SK-N-SH (cell line): Measurements from ENCODE around the gene TNFRSF1A. TPM values are rescaled to one million over a fixed set of nuclear protein-coding genes. Genes with fewer than 3 reads are reported as not detected.

ENCODE experiments used
- CTCF ChIA-PET: fragments of 300-600, 350-600 bp; formaldehyde crosslinking; extraction: SDS; loops from one replicate; lab custom pipeline; 2021; lab: Yijun Ruan, JAX
- POLR2A ChIA-PET: fragments of 350-600 bp; sonication (Branson Sonifier 250); formaldehyde crosslinking; extraction: SDS; loops from one replicate; lab custom pipeline; 2020; ENCODE audit warnings: antibody characterized with exemption, inconsistent platforms; lab: Yijun Ruan, JAX
- DNase-seq: peaks from one replicate; pipeline ENCODE4 v3.0.0; 2012
- H2AFZ ChIP-seq: fragments of 200-600 bp; sonication (generic); 2 replicates; pipeline ENCODE4 v1.8.1; 2016; ENCODE audit warnings: antibody characterized with exemption, mild to moderate bottlenecking, low read depth
- H3F3A ChIP-seq: fragments of 200-600 bp; sonication (generic); replicated peaks from 2 replicates; pipeline ENCODE3; 2016; ENCODE audit warnings: antibody characterized with exemption, mild to moderate bottlenecking; ENCODE audit not compliant: insufficient read depth
- H3K27ac ChIP-seq, 2 experiments: fragments of 200-500 bp in 1 of 2; fragments of 200-600 bp in 1 of 2; sonication (Bioruptor generic) in 1 of 2; sonication (generic), shearing (Covaris generic) in 1 of 2; 2 replicates each; pipeline versions ENCODE4 v1.5.1 to v1.6.1; 2014 to 2016; ENCODE audit warnings: low read depth in 2 of 2, inconsistent platforms in 1 of 2, low read length in 1 of 2, mild to moderate bottlenecking in 1 of 2, mixed read lengths in 1 of 2
- H3K27me3 ChIP-seq: fragments of 200-600 bp; sonication (generic), shearing (Covaris generic); 2 replicates; pipeline ENCODE4 v1.6.1; 2016; ENCODE audit warnings: mixed run types; ENCODE audit not compliant: insufficient read depth
- H3K36me3 ChIP-seq, 2 experiments: fragments of 200-500 bp in 1 of 2; fragments of 200-600 bp in 1 of 2; sonication (Bioruptor generic) in 1 of 2; sonication (generic) in 1 of 2; replicated peaks in 1 of 2; 2 replicates each; pipeline versions ENCODE3 to v1.5.1; 2014 to 2016; ENCODE audit warnings: low read length in 1 of 2, mild to moderate bottlenecking in 1 of 2; ENCODE audit not compliant: insufficient read depth in 2 of 2, control insufficient read depth in 1 of 2
- H3K4me1 ChIP-seq, 2 experiments: fragments of 200-500 bp in 1 of 2; fragments of 200-600 bp in 1 of 2; sonication (Bioruptor generic) in 1 of 2; sonication (generic), shearing (Covaris generic) in 1 of 2; 2 replicates each; pipeline versions ENCODE4 v1.5.1 to v1.6.1; 2014 to 2016; ENCODE audit warnings: low read depth in 1 of 2, low read length in 1 of 2, mixed run types in 1 of 2; ENCODE audit not compliant: insufficient read depth in 2 of 2, control insufficient read depth in 1 of 2
- H3K4me2 ChIP-seq: fragments of 200-600 bp; sonication (generic), shearing (Covaris generic); 2 replicates; pipeline ENCODE4 v1.6.1; 2017; ENCODE audit warnings: mixed run types
- H3K4me3 ChIP-seq, 2 experiments: fragments of 200-500 bp in 1 of 2; fragments of 200-600 bp in 1 of 2; sonication (Bioruptor generic) in 1 of 2; sonication (generic), shearing (Covaris generic) in 1 of 2; 2 replicates each; pipeline versions ENCODE4 v1.5.1 to v1.8.1; 2014 to 2016; ENCODE audit warnings: low read depth in 2 of 2, inconsistent platforms in 1 of 2, low read length in 1 of 2, mild to moderate bottlenecking in 1 of 2, mixed read lengths in 1 of 2, moderate library complexity in 1 of 2
- H3K79me2 ChIP-seq: fragments of 200-600 bp; sonication (generic); 2 replicates; pipeline ENCODE4 v1.8.1; 2017; ENCODE audit warnings: mild to moderate bottlenecking; ENCODE audit not compliant: insufficient read depth
- H3K9ac ChIP-seq: fragments of 200-600 bp; sonication (generic); 2 replicates; pipeline ENCODE4 v1.6.1; 2017; ENCODE audit warnings: mixed run types
- H3K9me2 ChIP-seq: fragments of 200-600 bp; sonication (generic); 2 replicates; pipeline ENCODE4 v1.6.1; 2017; ENCODE audit warnings: mixed run types
- H3K9me3 ChIP-seq: fragments of 200-600 bp; sonication (generic); 2 replicates; pipeline ENCODE4 v1.6.1; 2017; ENCODE audit warnings: mixed run types, mild to moderate bottlenecking, moderate library complexity
- H4K20me1 ChIP-seq: fragments of 200-600 bp; sonication (generic); 2 replicates; pipeline ENCODE4 v1.6.1; 2017; ENCODE audit warnings: mild to moderate bottlenecking, mixed run types; ENCODE audit not compliant: insufficient read depth
- CHD2 ChIP-seq: fragments of 150-350 bp; IDR thresholded peaks from 2 replicates; pipeline ENCODE4 v1.6.1; 2018; ENCODE audit warnings: low read length; ENCODE audit not compliant: partially characterized antibody
- ELF1 ChIP-seq: IDR thresholded peaks from 2 replicates; pipeline ENCODE4 v1.4.0; 2012
- EP300 ChIP-seq, 2 experiments: IDR thresholded peaks; 2 replicates each; pipeline versions ENCODE4 v1.4.0 to v1.6.1; 2012; ENCODE audit warnings: borderline replicate concordance in 1 of 2, low read depth in 1 of 2, low read length in 1 of 2
- FOSL2 ChIP-seq: IDR thresholded peaks from 2 replicates; pipeline ENCODE4 v1.4.0; 2012; ENCODE audit warnings: low read depth, mild to moderate bottlenecking, moderate library complexity, borderline replicate concordance
- FOXJ3 ChIP-seq: sonication (generic); formaldehyde crosslinking; IDR thresholded peaks from 2 replicates; pipeline ENCODE4 v1.5.1; 2020; ENCODE audit warnings: mild to moderate bottlenecking, missing genetic modification reagents
- GABPA ChIP-seq: IDR thresholded peaks from 2 replicates; pipeline ENCODE4 v1.4.0; 2012; ENCODE audit warnings: low read depth, mild to moderate bottlenecking
- GATA2 ChIP-seq: sonication (generic); formaldehyde crosslinking; IDR thresholded peaks from 2 replicates; pipeline ENCODE4 v1.5.0; 2020; ENCODE audit warnings: mild to moderate bottlenecking, missing genetic modification reagents
- IRF3 ChIP-seq: fragments of 150-350 bp; IDR thresholded peaks from 2 replicates; pipeline ENCODE4 v1.6.1; 2016; ENCODE audit warnings: mild to moderate bottlenecking, low read depth, low read length
- JUND ChIP-seq: IDR thresholded peaks from 2 replicates; pipeline ENCODE4 v1.4.0; 2012
- MAX ChIP-seq: IDR thresholded peaks from 2 replicates; pipeline ENCODE4 v1.4.0; 2012; ENCODE audit warnings: low read depth
- MXI1 ChIP-seq: IDR thresholded peaks from 2 replicates; pipeline ENCODE4 v1.6.1; 2012; ENCODE audit warnings: mild to moderate bottlenecking, low read depth, low read length, improper control_type of control experiment
- RXRA ChIP-seq: IDR thresholded peaks from 2 replicates; pipeline ENCODE4 v1.4.0; 2012; ENCODE audit warnings: low read depth, mild to moderate bottlenecking, borderline replicate concordance
- SMC3 ChIP-seq: IDR thresholded peaks from 2 replicates; pipeline ENCODE4 v1.6.1; 2012; ENCODE audit warnings: low read depth, low read length, improper control_type of control experiment
- YY1 ChIP-seq: IDR thresholded peaks from 2 replicates; pipeline ENCODE4 v1.4.0; 2012; ENCODE audit warnings: low read depth, mild to moderate bottlenecking
- WGBS: methylation state at CpG from one replicate; pipeline ENCODE4 v1.1.6; 2017; ENCODE audit warnings: low lambda C conversion rate; 5-methylcytosine and 5-hydroxymethylcytosine counted together
- polyA plus RNA-seq, 3 experiments: library from polyadenylated mRNA; depleted of rRNA; stranded (reverse); fragments of >200 nt; gene quantifications; 2 replicates each; pipeline ENCODE4 v1.2.3, GENCODE V29; 2012
- TF ChIP-seq, protein P1 (sequence below): IDR thresholded peaks from 2 replicates; pipeline ENCODE4; 2012
- TF ChIP-seq, protein P2 (sequence below): IDR thresholded peaks from 2 replicates; pipeline ENCODE4 v1.4.0; 2012; ENCODE audit warnings: low read depth, borderline replicate concordance

The TNFRSF1A gene
- polyA plus RNA-seq, 1 of the 3 experiments (the other 2 are of a cell fraction) = 92.9 TPM

DNA sequence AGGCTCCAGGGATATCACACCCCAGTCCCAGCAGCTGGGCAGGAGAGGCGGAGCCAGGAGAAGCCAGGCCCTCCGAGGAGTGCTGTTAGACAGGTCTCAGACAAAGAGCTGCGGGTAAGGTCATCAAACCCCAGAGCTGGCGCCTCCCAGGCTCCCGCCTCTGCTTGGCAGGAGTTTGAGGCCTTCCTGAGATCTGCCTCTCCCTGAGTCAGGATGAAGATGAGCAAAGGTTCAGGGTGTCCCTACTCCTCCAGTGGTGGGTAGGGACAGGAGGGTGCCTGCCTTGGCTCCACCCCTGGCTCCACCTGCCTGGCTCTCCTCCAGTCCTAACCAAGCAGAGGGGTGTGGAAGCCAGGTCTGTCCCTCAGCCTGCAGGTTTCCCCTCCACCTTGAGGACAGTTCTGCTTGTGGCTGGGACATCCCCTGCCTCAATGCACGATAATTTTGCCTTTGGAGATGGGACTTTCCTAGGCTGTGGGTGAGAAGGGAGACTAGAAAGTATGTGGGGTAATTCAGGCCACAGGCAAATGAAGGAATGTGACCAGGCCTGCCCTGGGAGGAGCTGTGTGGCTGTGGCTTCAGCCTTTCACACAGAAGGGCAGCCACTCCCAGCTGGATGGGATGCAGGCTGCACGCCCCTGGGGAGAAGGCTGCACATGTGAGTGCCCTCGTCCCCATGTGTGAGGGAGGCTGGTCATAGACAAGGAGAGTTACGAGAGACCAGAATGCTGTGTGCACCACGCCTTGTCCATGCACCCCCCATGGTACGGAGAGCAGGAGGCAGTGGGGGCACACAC, 29.1 kb downstream of the TNFRSF1A start:
- H3K4me3 ChIP-seq = no peak overlapping the region
- no peaks in the 10 kb centered on the region for H3K79me2 ChIP-seq
- no peak overlapping the region for H2AFZ ChIP-seq
- no peaks in the 10 kb centered on the region for H3K9me3 ChIP-seq
- H3K9ac ChIP-seq = no peak overlapping the region
- ChIA-PET POLR2A (no interaction called here), CTCF (interaction anchor here (1.2 to 1.4 kb wide), 2 partner anchors 28 to 152 kb away, joined by 3 to 4 read pairs; no protein-coding TSS in a partner anchor)
- H3K4me2 ChIP-seq = no peak overlapping the region
- no peaks in the 10 kb centered on the region for H4K20me1 ChIP-seq
- H3K27ac ChIP-seq = no peak overlapping the region
- peaks cover 0 to 12% of the 10 kb centered on the region in 2 experiments; a peak in 1 of 4 replicates for H3K4me1 ChIP-seq
- no peak for TF ChIP-seq YY1
- no peak for TF ChIP-seq MXI1
- TF ChIP-seq GABPA = no peak
- no peaks in the 10 kb centered on the region for H3K27me3 ChIP-seq
- no peaks in the 10 kb centered on the region for H3F3A ChIP-seq
- DNase-seq = no peak
- no peaks in the 10 kb centered on the region for H3K9me2 ChIP-seq
- 90% methylated on average over 9 of the region's 11 CpGs for WGBS
- H3K36me3 ChIP-seq = no peaks in the 10 kb centered on the region

GRCh38 chr12:6311822-6312528, 29.9 kb downstream of the TNFRSF1A start:
- H3K4me3 ChIP-seq = no peak overlapping the region
- ChIA-PET CTCF (no interaction called here), POLR2A (no interaction called here)
- peaks cover 0 to 12% of the 10 kb centered on the region in 2 experiments; a peak in 1 of 4 replicates for H3K4me1 ChIP-seq
- H2AFZ ChIP-seq = no peak overlapping the region
- WGBS = 97% methylated on average over 8 of the region's 8 CpGs
- H3K9me2 ChIP-seq = no peaks in the 10 kb centered on the region
- no peaks in the 10 kb centered on the region for H4K20me1 ChIP-seq
- H3K27me3 ChIP-seq = no peaks in the 10 kb centered on the region
- no peak overlapping the region for H3K4me2 ChIP-seq
- H3K79me2 ChIP-seq = no peaks in the 10 kb centered on the region
- H3K27ac ChIP-seq = no peak overlapping the region
- TF ChIP-seq FOSL2 (no peak), MAX (no peak), IRF3 (no peak), GATA2 (CRISPR knock-in tag) (no peak), SMC3 (no peak), MXI1 (no peak), CHD2 (no peak), FOXJ3 (CRISPR knock-in tag) (no peak), RXRA (no peak), ELF1 (no peak), JUND (no peak), EP300 (IDR thresholded peaks at IDR 0.05; ENCODE audit: borderline replicate concordance in 1 of 2, low read depth in 1 of 2, low read length in 1 of 2) (no peak)
- TF ChIP-seq, protein P1, sequence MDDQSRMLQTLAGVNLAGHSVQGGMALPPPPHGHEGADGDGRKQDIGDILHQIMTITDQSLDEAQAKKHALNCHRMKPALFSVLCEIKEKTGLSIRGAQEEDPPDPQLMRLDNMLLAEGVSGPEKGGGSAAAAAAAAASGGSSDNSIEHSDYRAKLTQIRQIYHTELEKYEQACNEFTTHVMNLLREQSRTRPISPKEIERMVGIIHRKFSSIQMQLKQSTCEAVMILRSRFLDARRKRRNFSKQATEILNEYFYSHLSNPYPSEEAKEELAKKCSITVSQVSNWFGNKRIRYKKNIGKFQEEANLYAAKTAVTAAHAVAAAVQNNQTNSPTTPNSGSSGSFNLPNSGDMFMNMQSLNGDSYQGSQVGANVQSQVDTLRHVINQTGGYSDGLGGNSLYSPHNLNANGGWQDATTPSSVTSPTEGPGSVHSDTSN = no peak
- TF ChIP-seq, protein P2, sequence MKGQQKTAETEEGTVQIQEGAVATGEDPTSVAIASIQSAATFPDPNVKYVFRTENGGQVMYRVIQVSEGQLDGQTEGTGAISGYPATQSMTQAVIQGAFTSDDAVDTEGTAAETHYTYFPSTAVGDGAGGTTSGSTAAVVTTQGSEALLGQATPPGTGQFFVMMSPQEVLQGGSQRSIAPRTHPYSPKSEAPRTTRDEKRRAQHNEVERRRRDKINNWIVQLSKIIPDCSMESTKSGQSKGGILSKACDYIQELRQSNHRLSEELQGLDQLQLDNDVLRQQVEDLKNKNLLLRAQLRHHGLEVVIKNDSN = no peak
- H3K9me3 ChIP-seq = no peaks in the 10 kb centered on the region
- H3F3A ChIP-seq = no peaks in the 10 kb centered on the region
- no peak overlapping the region for H3K9ac ChIP-seq
- DNase-seq = no peak
- H3K36me3 ChIP-seq = no peaks in the 10 kb centered on the region
